GM19240 (cell line): ENCODE data around the gene GALC.

Experiments
- DNase-seq: peaks from one replicate; pipeline ENCODE4 v3.0.0; 2011; ENCODE audit warnings: low spot score; ENCODE audit not compliant: insufficient read length

GALC gene

DNA sequence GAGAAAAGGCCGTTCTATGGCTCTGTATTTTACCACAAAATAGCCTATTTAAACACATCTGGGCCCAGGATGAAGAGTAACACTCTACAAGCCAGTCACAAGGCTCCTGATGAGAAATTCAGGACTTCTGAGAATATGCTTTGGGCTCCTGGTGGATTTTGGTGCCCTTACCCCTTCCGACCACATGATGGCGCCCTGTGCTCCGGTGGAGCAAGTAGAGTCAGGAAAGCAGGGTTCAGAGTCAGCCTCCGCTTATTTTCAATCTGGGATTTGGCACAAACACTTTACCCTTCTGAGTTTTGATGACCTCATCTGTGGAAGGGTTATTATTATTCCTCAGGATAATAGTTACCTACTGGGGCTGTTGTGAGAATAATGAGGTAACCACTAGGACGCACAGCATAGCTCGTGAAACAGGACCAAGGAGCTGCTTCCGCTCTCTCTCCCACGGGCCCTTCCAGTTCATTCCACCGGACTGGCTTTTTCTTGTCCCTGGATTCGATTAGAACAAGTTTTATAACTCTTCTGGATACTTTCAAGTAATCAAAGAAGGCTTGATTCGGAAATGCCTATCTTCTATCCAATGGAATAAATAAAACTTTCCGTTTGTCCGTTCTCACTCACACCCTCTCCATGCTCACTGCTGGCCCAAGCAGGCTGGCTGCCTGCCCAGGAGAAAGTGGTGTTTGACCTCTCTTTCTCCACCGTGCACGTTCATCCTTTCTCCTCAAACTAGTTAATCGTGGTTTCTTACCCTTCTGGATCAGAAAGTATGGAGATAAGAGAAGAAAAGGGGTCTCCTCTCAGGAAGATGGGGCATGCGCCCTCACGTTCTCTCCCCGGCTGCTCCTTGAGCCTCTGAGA is 104.6 kb downstream of the GALC start:
- DNase-seq, result no peak

DNA sequence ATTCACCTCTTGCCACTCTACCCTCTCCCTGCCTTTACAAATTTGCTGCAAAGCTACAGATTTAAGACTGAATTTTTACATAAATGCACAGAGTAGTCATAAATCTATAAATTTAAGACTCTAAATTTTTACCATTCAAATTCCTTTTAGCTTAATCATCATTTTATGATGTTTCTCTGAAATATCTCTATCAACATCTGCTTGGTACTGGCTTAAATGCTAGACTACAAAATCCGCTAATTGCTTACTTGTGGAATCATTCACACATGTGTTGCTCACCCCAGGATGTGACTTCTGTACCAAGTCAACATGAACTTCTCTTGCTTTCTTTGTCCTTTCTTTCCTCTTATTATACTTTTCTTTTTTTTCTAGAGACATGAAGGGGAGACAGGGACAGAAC is 109.2 kb downstream of the GALC start:
- no peak for DNase-seq
